Prostate gland (tissue), 2 donors: ENCODE results near the gene SGMS2. TPM values are rescaled to one million over a fixed set of nuclear protein-coding genes. Genes with fewer than 3 reads are reported as not detected.
A peak's percentile ranks its signal among the peaks of the same experiment; 100 is the strongest.

Experiments used
- DNase-seq: peaks from one replicate; pipeline ENCODE4 v3.0.0-alpha.2; 2019; ENCODE audit warnings: low spot score
- H3K27ac ChIP-seq, 2 donors: fragments of 200-600 bp; sonication (generic); 2 replicates each; pipeline ENCODE4 v1.5.1; 2017 to 2019
- H3K27me3 ChIP-seq: fragments of 200-600 bp; sonication (generic); replicated peaks from 2 replicates; pipeline ENCODE4 v1.5.1; 2019; ENCODE audit not compliant: insufficient read depth
- H3K36me3 ChIP-seq, 2 donors: fragments of 200-600 bp; sonication (generic); 1 replicate in 1 of 2; 2 replicates in 1 of 2; pipeline versions ENCODE4 v1.5.1 to v1.8.1; 2017 to 2019
- H3K4me1 ChIP-seq: fragments of 200-600 bp; sonication (generic); replicated peaks from 2 replicates; pipeline ENCODE4 v1.5.1; 2019
- H3K4me3 ChIP-seq, 2 donors: fragments of 200-600 bp; sonication (generic); 2 replicates each; pipeline ENCODE4 v1.5.1; 2017 to 2019
- H3K9me3 ChIP-seq: fragments of 200-600 bp; sonication (generic); 2 replicates; pipeline ENCODE4 v1.5.1; 2017
- POLR2A ChIP-seq: fragments of 450-650 bp; IDR thresholded peaks from one replicate; pipeline ENCODE4 v1.6.1; 2016; ENCODE audit warnings: antibody characterized with exemption, mild to moderate bottlenecking
- POLR2AphosphoS5 ChIP-seq: sonication (generic); formaldehyde crosslinking; IDR thresholded peaks from one replicate; pipeline ENCODE4 v1.6.1; 2017; ENCODE audit warnings: antibody characterized with exemption
- WGBS: methylation state at CpG from one replicate; pipeline ENCODE4 v1.1.5; 2018; 5-methylcytosine and 5-hydroxymethylcytosine counted together
- intact Hi-C: fragments of 100-400 bp; cut with DNase I; formaldehyde crosslinking; loops from one replicate; pipeline ENCODE4 v1.14.2; 2022
- total RNA-seq, 2 donors: library from RNA; depleted of rRNA; stranded (reverse); fragments of >200 nt; gene quantifications; one replicate each; pipeline ENCODE4 v1.1.0, GENCODE V29; 2016
- TF ChIP-seq, protein P1 (sequence below), 4 experiments: fragments of 200-600 bp in 2 of 4; fragments of 450-650 bp in 2 of 4; sonication (generic) in 2 of 4; IDR thresholded peaks; 1 replicate in 3 of 4; 2 replicates in 1 of 4; pipeline ENCODE4 v1.5.1; 2016 to 2019; ENCODE audit warnings: antibody characterized with exemption in 4 of 4, mild to moderate bottlenecking in 2 of 4, moderate library complexity in 2 of 4

The SGMS2 gene
- total RNA-seq, 2 donors from 2014 or later: 37.4 to 53.6 TPM

DNA sequence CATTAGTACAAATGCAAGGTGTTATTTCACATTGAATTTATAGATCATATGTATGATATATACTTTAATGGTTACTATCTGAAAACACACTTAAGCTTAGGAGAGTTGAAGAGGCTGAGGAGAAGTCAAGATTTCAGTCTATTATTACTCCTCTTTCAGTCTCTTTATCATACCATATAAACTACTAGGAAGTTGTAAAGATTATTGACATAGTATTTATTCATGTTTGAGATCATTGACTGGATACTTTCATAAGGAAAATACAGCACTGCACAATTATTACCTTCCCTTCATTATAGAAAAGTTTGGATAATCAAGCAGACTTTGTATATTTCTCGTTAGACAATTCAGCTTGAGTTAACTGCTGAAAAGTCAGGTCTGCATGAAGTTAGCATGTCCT is 10.0 kb upstream of the SGMS2 start:
- intact Hi-C loops: no loop called here
- H3K36me3 ChIP-seq: no peaks in the 10 kb centered on the region
- no peaks in the 10 kb centered on the region for H3K4me1 ChIP-seq
- 28% methylated on average over 1 of the region's 1 CpG for WGBS
- H3K9me3 ChIP-seq: no peaks in the 10 kb centered on the region
- DNase-seq: no peak
- TF ChIP-seq POLR2A: no peak
- TF ChIP-seq POLR2AphosphoS5: no peak
- TF ChIP-seq, protein P1, sequence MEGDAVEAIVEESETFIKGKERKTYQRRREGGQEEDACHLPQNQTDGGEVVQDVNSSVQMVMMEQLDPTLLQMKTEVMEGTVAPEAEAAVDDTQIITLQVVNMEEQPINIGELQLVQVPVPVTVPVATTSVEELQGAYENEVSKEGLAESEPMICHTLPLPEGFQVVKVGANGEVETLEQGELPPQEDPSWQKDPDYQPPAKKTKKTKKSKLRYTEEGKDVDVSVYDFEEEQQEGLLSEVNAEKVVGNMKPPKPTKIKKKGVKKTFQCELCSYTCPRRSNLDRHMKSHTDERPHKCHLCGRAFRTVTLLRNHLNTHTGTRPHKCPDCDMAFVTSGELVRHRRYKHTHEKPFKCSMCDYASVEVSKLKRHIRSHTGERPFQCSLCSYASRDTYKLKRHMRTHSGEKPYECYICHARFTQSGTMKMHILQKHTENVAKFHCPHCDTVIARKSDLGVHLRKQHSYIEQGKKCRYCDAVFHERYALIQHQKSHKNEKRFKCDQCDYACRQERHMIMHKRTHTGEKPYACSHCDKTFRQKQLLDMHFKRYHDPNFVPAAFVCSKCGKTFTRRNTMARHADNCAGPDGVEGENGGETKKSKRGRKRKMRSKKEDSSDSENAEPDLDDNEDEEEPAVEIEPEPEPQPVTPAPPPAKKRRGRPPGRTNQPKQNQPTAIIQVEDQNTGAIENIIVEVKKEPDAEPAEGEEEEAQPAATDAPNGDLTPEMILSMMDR (IDR thresholded peaks at IDR 0.05): no peak
- no peaks in the 10 kb centered on the region for H3K27me3 ChIP-seq
- H3K4me3 ChIP-seq: no peak overlapping the region
- no peak overlapping the region for H3K27ac ChIP-seq

DNA sequence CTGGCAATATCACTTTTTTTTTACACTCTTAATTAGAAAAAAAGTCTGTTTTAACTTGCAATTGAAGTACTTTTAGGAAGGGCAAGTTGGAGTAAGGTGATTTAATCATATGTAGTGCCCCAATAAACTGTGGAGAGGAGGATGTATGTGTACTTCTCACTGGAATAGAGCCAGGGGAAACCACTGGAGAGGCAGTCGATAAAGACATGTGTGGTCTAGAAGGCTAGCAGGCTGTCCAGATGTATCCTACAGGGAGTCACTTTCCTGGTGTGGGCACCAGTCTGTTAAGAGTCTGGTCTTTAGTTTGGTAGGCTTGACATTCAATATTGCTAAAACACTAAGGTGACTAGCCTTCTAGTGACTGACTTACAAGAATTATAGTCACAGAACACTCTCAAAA is 9.6 kb upstream of the SGMS2 start:
- WGBS: 0% methylated on average over 1 of the region's 1 CpG
- intact Hi-C loops: no loop called here

DNA sequence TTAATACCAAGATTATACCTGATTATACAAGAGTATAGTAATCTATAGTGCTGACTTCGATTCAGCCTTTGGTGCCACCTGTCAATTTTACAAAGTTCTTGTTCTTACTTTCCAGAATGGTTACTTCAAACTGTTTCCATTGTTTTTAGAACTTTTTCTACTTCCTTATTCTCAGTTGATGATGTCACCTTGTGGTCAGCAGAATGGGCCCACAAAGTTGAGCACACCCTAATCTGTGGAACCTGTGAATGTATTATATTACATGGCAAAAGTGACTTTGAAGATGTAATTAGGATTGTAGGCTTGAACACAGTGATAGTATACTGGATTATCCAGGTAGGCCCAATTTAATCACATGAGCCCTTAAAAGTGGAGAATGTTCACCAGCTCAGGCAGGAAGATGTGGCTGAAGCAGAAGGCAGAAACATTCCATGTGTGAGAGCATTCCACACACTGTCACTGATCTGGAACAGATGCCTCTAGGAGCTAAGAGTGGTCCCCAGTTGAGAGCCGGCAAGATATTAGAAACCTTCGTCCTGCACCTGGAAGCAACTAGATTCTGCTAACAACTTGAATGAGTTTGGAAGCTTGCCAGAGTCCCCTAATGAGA is 6.3 kb upstream of the SGMS2 start:
- TF ChIP-seq POLR2AphosphoS5 (no peak), POLR2A (no peak)
- TF ChIP-seq, protein P1 (IDR thresholded peaks at IDR 0.05): no peak
- intact Hi-C loops: no loop called here
- H3K4me3 ChIP-seq: no peak overlapping the region

More for the DNA sequence above, 9.6 kb upstream of the SGMS2 start:
- H3K27me3 ChIP-seq: no peaks in the 10 kb centered on the region
- TF ChIP-seq POLR2A (no peak), POLR2AphosphoS5 (no peak)
- TF ChIP-seq, protein P1 (IDR thresholded peaks at IDR 0.05): no peak
- H3K4me3 ChIP-seq: no peak overlapping the region
- H3K4me1 ChIP-seq: no peaks in the 10 kb centered on the region
- H3K9me3 ChIP-seq: no peaks in the 10 kb centered on the region
- no peak overlapping the region for H3K27ac ChIP-seq
- no peaks in the 10 kb centered on the region for H3K36me3 ChIP-seq
- DNase-seq: no peak

DNA sequence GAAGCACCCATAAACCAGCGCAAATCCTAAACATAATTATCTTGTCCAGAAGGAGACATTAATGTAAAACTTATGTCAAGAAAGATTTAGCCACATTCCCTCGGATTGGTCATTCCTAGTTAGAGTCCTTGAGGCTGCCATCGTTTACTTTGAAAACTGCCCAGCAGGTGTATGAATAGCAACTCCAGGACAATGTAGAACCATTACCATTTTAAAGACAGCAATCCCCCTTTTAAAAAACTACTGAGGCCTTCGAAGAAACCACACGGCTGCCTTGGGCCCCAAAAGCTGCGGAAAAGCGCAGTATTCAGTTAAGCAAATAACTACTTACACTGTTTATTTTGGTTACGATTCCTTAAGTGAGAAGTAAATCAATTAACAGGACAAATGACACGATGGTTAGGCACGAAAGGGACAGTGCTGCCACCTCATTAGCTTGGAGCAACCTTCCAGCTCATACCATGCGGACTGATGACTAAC is 822 bp upstream of the SGMS2 start:
- WGBS: 40% methylated on average over 11 of the region's 11 CpGs
- no peak for TF ChIP-seq POLR2A
- TF ChIP-seq, protein P1 (IDR thresholded peaks at IDR 0.05): peak in 1 of 4 experiments; percentile 16

More for the DNA sequence above, 6.3 kb upstream of the SGMS2 start:
- no peak overlapping the region for H3K27ac ChIP-seq
- no peaks in the 10 kb centered on the region for H3K27me3 ChIP-seq
- no peak for DNase-seq
- no peaks in the 10 kb centered on the region for H3K36me3 ChIP-seq
- no peaks in the 10 kb centered on the region for H3K4me1 ChIP-seq
- WGBS: 93% methylated on average over 3 of the region's 3 CpGs
- H3K9me3 ChIP-seq: no peaks in the 10 kb centered on the region

More for the DNA sequence above, 822 bp upstream of the SGMS2 start:
- H3K4me1 ChIP-seq: no peaks in the 10 kb centered on the region
- peak overlapping the region; percentile 57 to 58 for H3K4me3 ChIP-seq
- no peaks in the 10 kb centered on the region for H3K36me3 ChIP-seq
- peak overlapping the region; percentile 88 to 93 for H3K27ac ChIP-seq
- intact Hi-C loops: loop anchor here (10.0 kb wide), 2 partner anchors 79 to 171 kb away; no protein-coding TSS in a partner anchor
- H3K27me3 ChIP-seq: no peaks in the 10 kb centered on the region
- H3K9me3 ChIP-seq: no peaks in the 10 kb centered on the region
- DNase-seq: no peak
